ENCODE results near the gene HAPLN2.

HAPLN2 gene

DNA sequence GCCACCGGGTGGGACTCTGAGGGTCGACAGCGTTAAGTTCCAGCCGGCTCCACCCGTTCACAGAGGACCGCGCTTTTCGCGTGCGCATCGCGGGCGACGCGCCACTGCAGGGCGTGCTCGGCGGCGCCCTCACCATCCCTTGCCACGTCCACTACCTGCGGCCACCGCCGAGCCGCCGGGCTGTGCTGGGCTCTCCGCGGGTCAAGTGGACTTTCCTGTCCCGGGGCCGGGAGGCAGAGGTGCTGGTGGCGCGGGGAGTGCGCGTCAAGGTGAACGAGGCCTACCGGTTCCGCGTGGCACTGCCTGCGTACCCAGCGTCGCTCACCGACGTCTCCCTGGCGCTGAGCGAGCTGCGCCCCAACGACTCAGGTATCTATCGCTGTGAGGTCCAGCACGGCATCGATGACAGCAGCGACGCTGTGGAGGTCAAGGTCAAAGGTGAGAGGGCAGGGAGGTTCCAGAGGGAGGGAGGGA lies 27.6 kb downstream of the HAPLN2 start:
- DNase-seq, result no peak

DNA sequence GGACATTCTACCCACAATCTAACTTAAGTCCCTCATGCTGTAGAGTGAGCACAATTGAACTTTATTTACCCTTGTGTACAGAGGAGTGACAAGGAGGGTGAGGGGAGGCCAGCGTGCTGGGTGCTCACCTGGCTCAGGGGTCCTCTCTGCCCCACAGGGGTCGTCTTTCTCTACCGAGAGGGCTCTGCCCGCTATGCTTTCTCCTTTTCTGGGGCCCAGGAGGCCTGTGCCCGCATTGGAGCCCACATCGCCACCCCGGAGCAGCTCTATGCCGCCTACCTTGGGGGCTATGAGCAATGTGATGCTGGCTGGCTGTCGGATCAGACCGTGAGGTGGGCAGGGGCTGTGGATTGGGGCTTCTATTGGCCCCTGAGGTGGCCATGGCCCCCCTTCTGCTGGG lies 28.1 kb downstream of the HAPLN2 start:
- DNase-seq, result no peak

DNA sequence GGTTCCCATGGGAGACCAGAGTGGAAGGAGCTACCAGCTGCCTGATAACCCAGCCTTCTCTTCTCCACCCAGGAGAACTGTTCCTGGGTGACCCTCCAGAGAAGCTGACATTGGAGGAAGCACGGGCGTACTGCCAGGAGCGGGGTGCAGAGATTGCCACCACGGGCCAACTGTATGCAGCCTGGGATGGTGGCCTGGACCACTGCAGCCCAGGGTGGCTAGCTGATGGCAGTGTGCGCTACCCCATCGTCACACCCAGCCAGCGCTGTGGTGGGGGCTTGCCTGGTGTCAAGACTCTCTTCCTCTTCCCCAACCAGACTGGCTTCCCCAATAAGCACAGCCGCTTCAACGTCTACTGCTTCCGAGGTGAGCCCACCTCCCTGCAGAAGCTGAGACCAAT lies 29.3 kb downstream of the HAPLN2 start:
- DNase-seq, result no peak

DNA sequence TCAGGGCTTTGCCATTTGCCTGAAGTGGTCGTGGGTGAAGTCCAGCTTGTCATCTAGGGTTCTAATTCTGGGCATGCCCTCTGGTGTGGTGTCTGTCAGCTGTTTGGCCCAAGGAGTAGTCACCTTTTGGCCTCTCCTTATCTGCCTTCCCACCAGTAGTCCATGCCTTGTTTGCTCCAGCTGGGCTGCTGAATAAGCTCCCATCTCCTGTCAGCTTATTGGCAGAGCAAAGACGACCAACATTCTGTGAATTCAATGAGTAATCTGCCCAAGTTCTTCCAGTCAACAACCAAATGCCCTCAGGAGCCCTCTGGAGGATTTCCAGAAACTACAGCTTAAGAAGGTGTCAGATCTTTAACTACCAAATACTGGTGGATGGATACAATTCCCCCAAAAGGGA lies 29.7 kb downstream of the HAPLN2 start:
- no peak for DNase-seq

DNA sequence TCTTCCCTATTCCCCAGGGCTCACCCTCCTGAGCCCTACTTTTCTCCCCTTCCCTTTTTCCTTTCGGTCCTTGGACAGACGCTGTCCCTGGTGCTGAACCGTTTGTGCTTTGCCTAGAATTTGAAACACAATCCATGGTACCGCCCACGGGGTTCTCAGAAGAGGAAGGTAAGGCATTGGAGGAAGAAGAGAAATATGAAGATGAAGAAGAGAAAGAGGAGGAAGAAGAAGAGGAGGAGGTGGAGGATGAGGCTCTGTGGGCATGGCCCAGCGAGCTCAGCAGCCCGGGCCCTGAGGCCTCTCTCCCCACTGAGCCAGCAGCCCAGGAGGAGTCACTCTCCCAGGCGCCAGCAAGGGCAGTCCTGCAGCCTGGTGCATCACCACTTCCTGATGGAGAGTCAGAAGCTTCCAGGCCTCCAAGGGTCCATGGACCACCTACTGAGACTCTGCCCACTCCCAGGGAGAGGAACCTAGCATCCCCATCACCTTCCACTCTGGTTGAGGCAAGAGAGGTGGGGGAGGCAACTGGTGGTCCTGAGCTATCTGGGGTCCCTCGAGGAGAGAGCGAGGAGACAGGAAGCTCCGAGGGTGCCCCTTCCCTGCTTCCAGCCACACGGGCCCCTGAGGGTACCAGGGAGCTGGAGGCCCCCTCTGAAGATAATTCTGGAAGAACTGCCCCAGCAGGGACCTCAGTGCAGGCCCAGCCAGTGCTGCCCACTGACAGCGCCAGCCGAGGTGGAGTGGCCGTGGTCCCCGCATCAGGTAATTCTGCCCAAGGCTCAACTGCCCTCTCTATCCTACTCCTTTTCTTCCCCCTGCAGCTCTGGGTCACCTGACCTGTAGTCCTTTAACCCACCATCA lies 33.1 kb downstream of the HAPLN2 start:
- no peak for DNase-seq

DNA sequence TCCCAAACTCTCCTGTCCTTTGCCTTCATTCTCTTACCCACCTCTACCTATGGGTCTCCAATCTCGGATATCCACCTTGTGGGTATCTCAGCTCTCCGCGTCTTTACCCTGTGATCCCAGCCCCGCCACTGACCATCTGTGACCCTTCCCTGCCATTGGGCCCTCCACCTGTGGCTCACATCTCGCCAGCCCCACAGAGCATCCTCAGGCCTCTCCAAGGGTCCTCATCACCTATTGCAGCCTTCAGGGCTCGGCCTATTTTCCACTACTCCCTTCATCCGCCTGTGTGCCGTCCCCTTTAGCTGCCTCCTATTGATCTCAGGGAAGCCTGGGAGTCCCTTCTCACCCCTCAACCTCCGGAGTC lies 33.8 kb downstream of the HAPLN2 start:
- no peak for DNase-seq

DNA sequence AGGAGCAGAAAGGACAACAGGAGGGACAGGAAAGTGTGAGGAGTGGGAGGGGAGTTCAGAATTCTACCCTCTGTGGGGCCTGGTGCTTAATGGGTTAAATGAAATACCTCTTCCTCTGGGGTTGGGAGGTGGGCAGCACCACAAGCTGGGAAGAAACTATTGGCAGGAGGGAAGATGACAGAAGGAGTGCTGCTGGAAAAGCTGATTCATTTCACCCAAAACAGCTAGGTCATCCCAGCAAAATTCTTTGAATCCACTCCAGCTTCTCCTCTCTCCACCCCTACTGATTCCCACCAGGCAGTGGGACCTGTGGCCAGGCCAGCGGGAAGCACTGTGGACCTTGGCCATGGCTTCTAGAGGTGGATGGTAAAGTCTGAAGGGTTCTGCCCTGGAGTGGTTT lies 35.5 kb downstream of the HAPLN2 start:
- no peak for DNase-seq

DNA sequence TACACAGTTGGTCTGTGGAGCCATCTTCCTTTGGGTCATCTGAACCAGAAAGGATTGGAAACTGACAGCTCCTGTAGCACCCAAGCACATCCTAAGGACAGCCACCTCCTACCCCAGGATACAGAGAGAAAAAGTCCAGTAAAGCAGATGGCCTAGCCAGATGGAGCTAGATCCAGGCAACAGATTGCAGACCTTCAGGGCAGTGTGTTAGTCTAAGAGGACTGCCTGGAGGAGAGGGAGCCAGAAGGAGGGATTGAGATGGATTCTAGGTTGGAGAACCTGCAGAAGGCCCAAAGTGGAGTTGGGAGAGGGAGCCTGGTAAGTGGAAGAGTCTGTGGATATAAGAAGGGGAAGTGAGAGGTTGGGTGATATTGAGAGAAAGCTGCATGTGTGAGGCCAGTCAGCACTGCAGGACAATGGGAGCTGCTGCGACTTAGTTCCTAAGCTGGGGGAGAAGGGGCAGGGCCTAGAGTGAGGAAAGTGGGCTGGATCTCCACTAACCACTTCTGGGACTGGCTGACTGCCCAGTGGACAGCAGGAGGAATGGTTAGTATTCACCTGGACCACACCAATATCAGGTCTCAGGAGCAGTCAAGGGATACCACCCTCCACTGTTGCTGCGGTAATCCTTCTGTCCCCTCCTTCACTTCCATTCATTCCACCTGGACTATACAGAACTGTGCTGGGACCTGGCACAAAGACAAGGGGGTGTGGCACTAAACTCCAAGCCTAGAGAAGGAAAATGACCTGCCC lies 36.1 kb downstream of the HAPLN2 start:
- DNase-seq, result no peak

DNA sequence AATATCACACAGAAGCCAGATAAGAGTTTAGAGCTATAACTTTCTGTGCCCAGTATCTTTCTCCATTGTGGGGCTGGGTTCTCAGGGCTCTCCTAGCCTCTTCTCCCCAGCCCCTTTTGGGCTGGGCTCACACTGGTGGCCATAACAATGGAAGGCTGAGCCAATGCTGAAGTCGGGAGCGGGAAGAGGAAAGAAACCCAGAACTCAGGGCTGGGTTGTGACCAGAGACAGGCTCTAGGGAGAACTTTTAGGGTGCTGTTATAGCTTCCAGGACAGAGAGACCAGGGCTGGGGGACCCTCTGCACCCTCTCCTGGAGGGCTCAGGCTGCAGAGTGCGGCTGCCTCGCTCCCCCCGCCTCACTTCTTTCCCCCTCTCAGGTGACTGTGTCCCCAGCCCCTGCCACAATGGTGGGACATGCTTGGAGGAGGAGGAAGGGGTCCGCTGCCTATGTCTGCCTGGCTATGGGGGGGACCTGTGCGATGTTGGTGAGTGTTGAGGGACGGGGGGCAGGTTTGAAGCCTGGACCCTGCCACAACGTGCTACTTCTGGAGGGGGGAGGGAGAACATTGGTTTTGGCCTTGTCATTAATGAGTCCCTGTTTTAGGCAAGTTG lies 36.8 kb downstream of the HAPLN2 start:
- no peak for DNase-seq

DNA sequence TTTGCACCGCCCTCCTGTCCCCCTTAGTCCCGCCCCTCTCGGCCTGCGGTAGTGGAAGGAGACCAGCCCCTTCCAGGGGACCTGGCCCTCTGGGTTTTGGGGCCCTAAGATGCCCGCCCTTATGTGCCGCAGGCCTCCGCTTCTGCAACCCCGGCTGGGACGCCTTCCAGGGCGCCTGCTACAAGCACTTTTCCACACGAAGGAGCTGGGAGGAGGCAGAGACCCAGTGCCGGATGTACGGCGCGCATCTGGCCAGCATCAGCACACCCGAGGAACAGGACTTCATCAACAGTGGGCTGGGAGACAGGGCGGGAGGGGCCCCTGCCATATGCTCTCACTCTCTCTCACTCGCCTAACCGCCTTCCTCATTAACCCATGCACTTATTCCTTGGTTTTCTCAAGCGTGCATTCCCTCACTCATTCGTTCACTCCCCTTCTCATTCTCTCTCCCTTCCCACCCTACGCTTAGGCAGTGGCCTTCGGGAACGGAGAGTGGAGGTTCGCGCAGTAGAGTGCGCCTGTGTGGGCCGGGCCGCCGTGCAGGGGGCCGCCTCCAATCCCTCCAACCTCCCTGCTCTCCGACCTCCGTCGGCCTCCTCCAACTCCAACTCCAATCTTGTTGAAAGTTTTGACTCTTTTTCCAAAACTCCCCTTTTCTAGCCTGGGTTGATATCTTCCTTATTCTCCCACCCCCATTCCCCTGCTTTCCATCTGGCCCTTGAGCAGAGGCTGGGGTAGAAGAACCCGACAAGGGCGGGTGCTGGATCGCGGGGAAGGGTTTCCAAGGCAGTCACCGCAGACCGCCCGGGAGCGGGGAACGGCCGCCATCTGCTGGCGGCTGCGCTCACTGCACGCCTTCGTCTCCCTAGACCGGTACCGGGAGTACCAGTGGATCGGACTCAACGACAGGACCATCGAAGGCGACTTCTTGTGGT lies 37.9 kb downstream of the HAPLN2 start:
- peak; percentile 60 to 93 for DNase-seq

DNA sequence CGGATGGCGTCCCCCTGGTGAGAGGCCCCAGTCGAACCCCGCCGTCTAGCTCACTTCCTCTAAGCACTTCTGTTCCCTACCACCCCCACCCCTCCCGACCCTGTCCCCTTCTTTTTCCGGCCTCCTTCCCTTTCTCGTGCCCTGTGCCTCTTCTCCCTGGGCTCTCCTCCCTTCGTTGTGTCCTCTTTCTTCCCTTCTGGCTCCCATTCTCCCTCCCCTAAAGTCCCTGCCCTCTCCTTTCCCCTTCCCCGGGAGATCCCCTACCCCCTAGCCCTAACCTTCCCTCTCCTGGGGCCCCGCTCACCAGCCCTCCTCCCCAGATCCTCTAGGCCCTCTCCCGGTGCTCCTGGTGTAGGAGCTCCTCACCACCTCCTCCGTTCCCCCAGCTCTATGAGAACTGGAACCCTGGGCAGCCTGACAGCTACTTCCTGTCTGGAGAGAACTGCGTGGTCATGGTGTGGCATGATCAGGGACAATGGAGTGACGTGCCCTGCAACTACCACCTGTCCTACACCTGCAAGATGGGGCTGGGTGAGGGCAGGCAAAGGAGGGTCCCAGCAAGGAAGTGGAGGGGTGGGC lies 38.6 kb downstream of the HAPLN2 start:
- no peak for DNase-seq

DNA sequence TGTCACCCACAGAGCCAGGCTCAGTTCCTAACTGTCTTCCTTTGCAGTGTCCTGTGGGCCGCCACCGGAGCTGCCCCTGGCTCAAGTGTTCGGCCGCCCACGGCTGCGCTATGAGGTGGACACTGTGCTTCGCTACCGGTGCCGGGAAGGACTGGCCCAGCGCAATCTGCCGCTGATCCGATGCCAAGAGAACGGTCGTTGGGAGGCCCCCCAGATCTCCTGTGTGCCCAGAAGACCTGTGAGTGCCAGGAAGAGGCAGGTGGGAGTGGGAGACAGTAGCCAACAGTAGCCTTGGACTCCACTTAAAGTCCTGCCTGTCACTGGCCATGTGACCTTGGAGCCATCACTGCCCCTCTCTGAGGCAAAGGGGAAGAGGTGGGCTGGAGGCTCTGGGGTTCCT lies 39.3 kb downstream of the HAPLN2 start:
- DNase-seq, result no peak

DNA sequence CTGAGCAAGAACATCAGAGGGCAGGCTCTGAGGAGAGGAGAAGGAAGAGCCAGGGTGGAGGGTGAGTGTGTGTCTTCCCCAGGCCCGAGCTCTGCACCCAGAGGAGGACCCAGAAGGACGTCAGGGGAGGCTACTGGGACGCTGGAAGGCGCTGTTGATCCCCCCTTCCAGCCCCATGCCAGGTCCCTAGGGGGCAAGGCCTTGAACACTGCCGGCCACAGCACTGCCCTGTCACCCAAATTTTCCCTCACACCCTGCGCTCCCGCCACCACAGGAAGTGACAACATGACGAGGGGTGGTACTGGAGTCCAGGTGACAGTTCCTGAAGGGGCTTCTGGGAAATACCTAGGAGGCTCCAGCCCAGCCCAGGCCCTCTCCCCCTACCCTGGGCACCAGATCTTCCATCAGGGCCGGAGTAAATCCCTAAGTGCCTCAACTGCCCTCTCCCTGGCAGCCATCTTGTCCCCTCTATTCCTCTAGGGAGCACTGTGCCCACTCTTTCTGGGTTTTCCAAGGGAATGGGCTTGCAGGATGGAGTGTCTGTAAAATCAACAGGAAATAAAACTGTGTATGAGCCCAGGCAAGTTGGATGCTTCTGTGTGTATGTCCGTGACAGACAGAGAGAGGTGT lies 39.8 kb downstream of the HAPLN2 start:
- no peak for DNase-seq

DNA sequence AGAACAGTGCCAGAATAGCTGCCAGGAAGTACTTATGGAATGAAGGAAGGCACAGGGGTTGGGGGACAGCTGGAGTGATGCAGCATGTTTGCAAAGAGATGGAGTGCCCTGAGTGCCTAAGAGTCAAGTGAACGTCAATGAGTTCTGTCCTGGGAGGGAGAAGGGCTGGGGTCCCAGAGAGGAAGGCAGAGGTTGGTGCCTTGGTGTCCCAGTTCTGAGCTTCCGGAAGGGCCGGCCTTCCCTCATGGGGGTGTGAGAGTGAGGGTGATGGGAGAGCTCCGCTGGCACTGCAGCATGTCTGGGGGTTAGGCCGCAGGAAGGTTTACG lies 40.4 kb downstream of the HAPLN2 start:
- DNase-seq, result no peak

DNA sequence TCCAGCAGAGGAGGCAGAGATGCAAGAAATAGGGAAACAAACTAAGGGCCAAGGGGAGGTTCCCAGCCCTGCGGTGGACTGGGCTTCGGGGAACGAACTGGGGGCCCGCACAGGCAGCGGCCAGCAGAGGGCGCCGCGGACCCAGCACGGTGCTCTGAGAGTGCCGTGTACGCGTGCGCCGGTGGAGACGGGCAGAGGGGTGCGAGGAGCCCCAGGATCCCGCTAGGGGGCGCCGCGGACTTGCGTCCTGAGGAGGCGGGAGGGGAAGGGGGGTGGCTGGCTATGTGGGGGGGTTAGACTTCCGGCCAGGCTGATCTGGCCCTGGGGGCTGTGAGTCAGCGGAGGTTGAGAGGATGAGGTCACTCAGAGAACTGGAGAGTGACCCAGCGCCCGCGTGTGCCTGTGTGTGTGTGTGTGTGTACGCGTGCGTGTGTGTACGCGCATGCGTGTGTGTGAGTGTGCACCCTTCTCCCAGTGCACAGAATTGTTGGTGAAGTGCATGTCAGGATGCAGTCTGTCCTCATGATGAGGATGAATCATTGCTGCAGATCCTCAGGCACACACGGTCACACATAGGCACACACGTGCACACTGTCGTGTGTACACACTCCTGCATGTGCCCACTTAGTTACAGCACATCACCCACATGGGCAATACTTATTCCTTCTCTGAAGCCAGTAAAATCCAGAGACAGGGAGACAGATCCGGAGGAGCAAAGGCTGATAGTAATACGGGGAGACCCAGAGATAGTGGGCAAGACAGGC lies 41.0 kb downstream of the HAPLN2 start:
- peak; percentile 78 to 99 for DNase-seq

DNA sequence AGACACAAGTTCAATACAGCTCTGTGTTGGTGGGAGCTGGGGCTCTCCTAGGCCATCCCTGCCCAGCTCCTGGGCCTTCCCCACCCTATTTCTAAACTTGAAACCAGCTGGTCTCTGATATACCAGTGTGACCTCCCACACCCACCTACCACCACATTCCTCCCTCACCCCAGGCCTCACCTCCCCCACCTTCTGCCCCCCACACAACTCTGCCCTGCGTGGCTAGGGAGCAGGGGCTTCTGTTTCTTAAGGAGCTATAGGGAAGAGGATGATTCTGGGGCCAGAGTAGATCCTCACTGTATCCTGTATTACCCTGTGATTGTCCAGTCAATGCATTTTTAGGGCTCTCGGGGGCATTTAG lies 41.5 kb downstream of the HAPLN2 start:
- no peak for DNase-seq

DNA sequence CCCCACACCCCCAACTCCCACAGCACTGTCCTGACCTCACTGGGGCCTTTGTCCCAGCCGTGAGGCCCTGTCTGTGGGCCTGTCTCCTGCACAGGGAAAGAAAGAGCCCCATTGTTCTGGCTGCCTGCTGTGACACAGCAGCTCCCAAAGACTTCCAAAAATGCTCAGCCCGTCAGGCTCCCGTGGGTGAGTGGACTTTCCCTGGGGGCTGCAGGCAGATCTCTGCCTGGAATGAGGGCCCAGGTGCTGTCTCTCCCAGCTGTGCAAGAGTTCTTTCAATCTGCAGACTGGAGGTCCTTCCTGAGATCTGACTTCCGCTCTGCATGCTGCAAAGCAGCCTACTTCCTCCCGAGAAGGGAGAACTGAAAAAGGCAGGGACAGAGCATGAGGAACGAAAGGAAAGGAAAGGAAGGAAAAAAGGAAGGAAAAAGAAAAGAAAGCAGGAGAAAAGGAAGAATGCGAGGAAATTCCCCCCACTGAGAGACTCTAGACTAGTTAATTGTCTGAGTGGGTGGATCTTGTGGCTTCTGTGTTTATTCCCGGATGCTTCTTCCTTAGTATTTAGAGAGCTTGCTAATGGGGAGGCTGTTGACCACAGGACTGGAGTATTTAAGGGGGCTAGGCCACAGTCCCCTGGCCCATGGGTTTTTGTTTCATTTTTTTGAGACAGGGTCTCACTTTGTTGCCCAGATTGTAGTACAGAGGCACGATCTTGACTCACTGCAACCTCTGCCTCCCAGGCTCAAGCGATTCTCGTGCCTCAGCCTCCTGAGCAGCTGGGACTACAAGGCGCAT lies 43.0 kb downstream of the HAPLN2 start:
- peak in 1 of 2 experiments; percentile 33 for DNase-seq

DNA sequence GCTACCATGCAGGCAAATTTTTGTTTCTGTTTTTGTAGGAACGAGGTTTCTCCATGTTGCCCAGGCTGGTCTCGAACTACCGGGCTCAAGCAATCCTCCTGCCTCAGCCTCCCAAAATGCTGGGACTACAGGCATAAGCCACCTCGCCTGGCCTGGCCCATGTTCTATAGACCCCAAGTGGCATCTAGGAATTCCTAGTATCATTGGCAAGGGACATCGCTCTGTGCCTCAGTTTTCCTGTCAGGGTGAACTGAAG lies 43.5 kb downstream of the HAPLN2 start:
- DNase-seq, result no peak

DNA sequence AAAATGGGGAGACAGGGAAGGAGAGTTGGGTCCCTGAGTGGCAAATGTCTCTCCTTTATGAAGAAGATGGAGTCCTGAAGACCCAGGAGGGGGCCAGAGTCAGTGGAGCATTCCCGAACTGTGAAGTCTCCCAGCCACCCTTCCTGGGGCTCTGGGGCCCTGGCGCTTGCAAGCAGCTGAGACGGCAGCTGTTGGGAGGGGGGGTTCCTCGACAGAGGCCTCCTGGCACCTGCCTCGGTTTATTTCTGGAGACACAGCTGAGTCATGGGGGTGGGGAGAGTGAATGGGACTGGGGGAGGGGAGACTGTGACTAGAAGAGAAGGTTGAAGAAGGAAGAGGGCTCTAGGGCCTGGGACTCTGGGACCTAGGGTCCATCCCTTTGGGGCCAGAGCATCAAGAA lies 44.0 kb downstream of the HAPLN2 start:
- no peak for DNase-seq

DNA sequence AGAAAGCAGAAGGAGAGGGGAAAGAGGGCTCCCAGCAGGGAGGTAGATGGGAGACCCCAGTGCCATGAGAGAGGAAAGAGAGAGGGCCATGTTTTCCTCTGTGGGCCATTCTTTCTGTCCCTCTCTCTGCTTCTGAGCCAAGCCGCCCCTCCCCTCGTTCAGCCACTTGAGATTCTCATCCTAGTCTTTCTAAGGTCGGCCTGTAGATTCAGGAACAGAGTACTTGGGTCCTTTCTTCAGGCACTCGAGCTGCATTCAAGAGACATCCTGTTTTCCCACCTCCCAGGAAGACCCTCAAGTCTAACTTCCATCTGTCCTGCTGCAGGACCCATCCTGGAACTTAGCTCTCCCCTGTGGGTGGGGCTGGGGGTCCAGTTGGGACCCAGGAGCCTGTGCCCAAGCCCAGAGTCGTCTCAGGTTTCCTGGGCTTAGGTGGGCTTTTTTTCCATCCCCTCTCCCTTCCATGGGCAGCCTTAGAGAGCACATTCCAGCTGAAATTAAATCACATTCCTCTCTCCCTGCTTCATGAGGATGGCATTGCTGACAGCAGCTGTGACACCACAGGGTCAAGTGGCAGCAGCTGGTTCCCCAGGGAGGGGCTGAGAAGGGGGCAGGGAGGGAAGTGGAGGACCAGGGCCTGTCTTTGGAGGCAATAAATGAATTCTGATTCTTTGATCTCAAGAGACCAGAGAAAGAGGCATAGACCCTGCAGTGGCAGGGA lies 45.0 kb downstream of the HAPLN2 start:
- DNase-seq, result no peak

All from NCI-H526 (cell line).